H7 (cell line): ENCODE measurements around the gene CMIP. TPM values are rescaled to one million over a fixed set of nuclear protein-coding genes. Genes with fewer than 3 reads are reported as not detected.

Source experiments
- DNase-seq: peaks from one replicate; pipeline ENCODE4 v3.0.0; 2012
- H3K27me3 ChIP-seq: 2 replicates; pipeline ENCODE4 v1.6.0; 2011; ENCODE audit warnings: mild to moderate bottlenecking, low read length; ENCODE audit not compliant: control insufficient read depth, insufficient read depth
- H3K36me3 ChIP-seq: replicated peaks from 2 replicates; pipeline ENCODE4 v1.5.1; 2011; ENCODE audit warnings: low read length; ENCODE audit not compliant: control insufficient read depth, insufficient read depth
- H3K4me3 ChIP-seq: 2 replicates; pipeline ENCODE4 v1.5.1; 2011; ENCODE audit warnings: low read depth, mild to moderate bottlenecking, control low read depth, low read length, moderate library complexity; ENCODE audit not compliant: insufficient read depth
- total RNA-seq: library from RNA; depleted of rRNA; stranded (reverse); fragments of >200 nt; shearing (Covaris generic); gene quantifications from 2 replicates; pipeline ENCODE4 v1.2.3, GENCODE V29; 2014

Gene CMIP
- total RNA-seq, 1 experiment from 2014 or later: 13.1 TPM

DNA sequence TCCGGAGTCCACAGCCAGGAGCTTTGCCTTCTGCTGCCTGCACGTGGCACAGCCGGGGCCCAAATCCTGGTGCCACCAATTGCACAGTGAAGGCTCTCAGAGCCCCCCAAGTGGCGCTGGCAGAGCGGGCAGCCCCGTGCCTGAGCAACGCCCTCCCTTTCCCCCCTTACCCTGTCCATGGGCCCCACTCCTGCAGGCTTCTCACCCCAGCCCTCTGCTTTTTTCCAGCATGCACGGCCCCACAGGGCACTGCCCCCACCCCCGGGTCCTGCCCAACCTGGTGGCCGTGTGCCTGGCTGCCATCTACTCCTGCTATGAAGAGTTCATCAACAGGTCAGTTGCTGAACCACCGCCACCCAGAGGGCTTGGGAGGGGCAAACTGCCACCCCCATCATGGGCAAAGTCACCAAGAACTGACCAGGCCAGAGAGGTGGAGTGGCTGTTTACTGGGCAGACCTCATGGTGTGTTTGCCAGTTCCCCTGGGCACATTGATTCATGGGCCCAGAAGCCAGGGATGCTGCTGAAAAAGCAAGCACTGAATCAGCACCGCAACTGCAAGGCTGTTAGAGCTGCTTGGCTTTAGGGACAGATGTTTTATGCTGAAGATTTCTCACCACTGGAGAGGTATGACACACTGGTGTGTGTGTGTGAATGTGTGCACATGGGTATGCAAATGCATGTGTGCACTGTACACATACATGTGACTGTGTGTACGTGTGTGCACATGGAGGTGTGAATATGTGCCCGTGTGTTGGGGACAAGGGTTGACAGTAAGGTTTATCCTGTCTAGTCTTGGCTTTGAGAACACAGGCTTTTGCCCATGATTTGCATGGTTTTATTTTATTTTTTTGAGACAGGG is 227.4 kb downstream of the CMIP start:
- Histone ChIP-seq H3K27me3 (no peaks in the 10 kb centered on the region), H3K4me3 (no peak overlapping the region)
- DNase-seq: no peak

GRCh38 chr16:81673432-81673831 is 228.8 kb downstream of the CMIP start:
- DNase-seq: no peak
- H3K27me3 ChIP-seq: no peaks in the 10 kb centered on the region
- H3K4me3 ChIP-seq: no peak overlapping the region
- peaks cover 7% of the 10 kb centered on the region for H3K36me3 ChIP-seq

More for the DNA sequence above, 227.4 kb downstream of the CMIP start:
- peaks cover 5% of the 10 kb centered on the region for H3K36me3 ChIP-seq

DNA sequence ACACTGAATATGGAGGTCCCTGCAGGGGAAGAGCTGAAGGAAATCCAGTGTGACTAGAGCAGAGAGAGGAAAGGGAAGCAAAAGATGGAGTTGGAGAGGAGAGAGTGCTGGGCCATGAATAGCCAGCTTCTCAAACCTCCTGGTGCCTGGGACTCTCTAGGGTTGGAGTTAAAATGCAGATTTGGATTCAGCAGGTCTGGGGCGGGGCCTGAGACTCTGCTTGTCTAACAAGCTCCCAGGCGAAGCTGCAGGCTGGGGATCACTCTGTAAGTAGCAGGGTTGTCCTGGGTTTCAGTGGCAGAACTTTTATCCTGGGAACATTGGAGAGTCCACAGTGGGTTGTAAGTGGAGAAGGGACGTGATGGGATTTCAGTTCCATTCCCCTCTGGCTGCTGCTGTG is 231.1 kb downstream of the CMIP start:
- Histone ChIP-seq H3K27me3 (no peaks in the 10 kb centered on the region), H3K36me3 (peaks cover 12% of the 10 kb centered on the region), H3K4me3 (no peak overlapping the region)
- no peak for DNase-seq

GRCh38 chr16:81676066-81676882 is 231.7 kb downstream of the CMIP start:
- DNase-seq: no peak
- no peaks in the 10 kb centered on the region for H3K27me3 ChIP-seq
- no peak overlapping the region for H3K4me3 ChIP-seq
- peaks cover 12% of the 10 kb centered on the region for H3K36me3 ChIP-seq

- DNase-seq: no peak
- peaks cover 12% of the 10 kb centered on the region for H3K36me3 ChIP-seq
- H3K4me3 ChIP-seq: no peak overlapping the region
- no peaks in the 10 kb centered on the region for H3K27me3 ChIP-seq
Observed at GRCh38 chr16:81676883-81677737, 232.5 kb downstream of the CMIP start.

DNA sequence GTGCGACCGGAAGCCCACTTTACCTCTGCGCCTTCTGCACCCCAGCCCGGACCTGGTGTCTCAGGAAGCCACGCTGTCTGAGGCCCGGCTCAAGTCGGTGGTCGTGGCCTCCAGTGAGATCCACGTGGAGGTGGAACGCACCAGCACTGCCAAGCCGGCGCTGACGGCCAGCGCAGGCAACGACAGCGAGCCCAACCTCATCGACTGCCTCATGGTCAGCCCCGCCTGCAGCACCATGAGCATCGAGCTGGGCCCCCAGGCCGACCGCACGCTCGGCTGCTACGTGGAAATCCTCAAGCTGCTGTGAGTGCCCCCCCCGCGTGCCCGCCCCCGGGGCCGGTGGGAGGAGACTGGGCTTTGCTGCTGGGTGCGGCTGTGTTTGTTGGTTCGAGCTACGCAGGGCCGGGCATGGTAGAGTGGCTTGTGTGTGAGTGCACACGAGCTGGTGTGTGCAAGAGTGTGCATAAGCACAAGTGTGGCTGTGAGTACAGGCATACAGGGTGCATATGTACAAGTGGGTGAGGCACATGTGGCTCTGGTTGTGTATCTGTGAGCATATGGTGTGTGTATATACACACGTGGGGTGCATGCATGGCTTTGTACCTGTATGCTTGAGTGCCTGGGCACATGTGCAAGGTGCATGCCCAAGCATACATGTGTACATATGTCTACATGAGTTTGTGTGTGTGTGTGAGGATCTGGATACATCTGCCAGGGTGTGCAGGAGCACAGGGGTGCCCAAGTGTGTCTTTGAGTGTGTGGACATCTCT is 233.9 kb downstream of the CMIP start:
- H3K4me3 ChIP-seq: no peak overlapping the region
- no peak for DNase-seq
- H3K27me3 ChIP-seq: no peaks in the 10 kb centered on the region
- H3K36me3 ChIP-seq: peaks cover 12% of the 10 kb centered on the region

DNA sequence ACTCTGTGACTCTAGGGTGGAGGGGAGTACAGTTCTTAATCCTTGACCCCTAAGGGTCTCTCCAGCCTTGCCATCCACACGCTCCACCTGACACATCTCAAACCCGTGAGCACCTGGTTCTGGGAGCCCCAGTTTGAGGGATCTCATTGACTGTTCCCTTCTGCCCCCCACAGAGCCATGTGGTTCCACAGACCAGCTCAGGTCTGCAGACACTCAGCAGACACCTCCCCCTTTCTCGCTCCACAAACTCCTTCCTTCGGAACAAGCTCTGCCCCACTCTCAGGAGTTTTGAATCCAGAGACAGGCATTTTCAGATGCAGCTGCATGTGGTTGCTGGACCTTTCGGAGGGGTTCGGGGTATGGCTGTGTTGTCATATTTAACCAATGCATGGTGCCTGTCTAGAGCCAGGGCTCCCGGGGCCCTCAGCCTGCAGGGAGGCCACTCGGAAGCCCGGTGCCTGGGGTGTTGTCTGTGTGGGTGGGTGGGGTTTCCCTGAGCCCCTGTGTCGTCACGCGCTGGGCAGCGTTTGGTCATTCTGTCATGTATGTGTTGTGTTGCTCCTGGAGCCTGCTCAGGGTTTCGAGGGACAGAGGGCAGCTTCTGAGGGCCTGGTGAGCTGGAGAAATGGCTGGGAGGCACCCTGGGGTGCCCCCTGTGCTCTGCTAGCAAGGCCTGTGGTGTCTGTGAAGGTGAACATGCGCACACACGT is 235.3 kb downstream of the CMIP start:
- no peak for DNase-seq
- Histone ChIP-seq H3K27me3 (no peaks in the 10 kb centered on the region), H3K36me3 (peaks cover 10% of the 10 kb centered on the region), H3K4me3 (no peak overlapping the region)

DNA sequence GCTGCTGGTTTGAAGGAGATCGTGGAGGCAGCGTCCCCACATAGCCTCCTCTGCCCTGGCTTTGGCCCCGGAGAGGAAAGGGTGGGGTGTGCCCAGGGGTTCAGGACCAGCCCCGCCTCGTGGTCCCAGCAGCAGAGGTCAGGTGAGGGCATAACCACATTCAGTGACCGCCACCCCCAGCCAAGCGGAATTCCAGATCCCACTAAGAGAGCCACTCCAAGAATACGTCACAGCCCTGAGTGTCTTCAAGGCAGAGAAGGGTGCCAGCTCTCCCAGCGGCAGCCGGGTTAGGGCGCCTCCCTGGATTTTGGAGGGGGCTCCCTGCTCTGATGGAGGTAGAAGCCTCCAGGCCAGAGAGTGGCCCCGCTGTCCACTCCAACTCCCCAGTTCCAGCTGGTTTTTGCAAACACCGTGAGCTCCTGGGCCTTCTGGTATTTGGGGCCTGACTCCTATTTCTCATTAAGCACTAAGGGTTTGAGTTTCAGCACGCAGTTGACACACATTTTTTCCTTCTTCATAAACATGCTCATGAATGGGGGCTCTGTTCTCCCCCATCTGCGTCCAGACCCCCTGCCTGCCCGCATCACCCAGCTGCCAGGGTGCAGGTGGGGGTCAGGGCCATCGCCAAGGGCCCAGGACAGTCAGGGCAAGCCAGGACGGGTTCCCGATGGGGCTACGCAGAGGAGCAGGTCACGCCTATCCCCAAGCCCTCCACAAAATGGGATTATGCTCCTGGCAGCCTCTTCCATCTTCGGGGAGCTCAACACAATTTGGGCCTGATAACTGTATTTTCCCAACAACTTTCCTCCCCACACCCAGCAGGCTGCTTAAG is 236.1 kb downstream of the CMIP start:
- DNase-seq: no peak
- Histone ChIP-seq H3K27me3 (no peaks in the 10 kb centered on the region), H3K4me3 (no peak overlapping the region), H3K36me3 (peaks cover 10% of the 10 kb centered on the region)

- Histone ChIP-seq H3K4me3 (no peak overlapping the region), H3K36me3 (peaks cover 10% of the 10 kb centered on the region), H3K27me3 (no peaks in the 10 kb centered on the region)
- no peak for DNase-seq
Observed at GRCh38 chr16:81681311-81681710, 236.7 kb downstream of the CMIP start.

DNA sequence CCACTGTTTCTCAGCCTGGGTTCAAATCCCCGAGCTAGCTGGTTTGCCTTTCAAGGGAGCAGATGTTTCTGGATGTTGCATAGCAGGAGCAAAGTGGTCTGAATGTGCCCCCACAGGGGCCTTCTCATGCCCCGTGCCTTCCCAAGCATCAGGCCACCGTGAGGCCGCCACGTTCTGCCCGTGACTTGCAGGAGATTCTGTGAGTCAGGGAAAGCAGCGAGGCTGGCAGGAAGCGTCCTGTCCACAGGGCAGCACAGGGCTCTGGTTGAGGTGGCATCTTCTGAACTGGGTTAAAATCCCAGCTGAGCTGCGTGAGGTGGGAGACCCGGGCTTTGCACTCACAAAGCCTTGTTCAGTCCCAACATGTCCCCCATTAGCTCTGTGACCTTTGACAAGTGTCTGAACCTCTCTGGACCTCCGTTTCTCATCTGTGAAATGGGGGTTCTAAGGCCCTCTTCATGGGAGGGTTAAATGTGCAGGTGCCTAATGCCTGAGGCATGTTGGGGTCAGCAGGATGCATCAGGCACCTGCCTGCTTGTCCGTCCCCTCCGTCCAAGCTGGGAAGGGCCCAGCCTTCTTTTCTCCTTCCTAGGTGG is 239.7 kb downstream of the CMIP start:
- no peak for DNase-seq
- no peak overlapping the region for H3K4me3 ChIP-seq

DNA sequence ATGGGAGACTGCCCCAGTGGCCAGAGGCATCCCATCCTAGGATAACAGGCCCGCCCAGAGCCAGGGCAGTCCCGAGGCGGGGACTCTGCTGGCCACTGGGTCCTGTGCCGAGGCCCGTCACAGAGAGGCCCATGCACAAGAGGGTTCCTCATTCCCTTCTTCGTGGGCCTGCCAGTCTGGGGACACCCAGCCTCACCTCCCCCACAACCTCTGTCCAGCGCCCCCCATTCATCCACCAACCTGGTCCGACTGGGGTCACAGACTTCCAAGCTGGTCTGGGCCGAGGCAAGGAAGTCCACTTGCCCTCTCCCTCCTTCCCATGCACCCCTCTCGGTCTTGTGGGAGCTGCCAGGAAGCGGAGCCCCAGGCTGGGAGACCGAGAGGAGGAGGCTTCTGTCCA is 240.3 kb downstream of the CMIP start:
- no peak for DNase-seq
- Histone ChIP-seq H3K27me3 (no peaks in the 10 kb centered on the region), H3K4me3 (no peak overlapping the region), H3K36me3 (peaks cover 1% of the 10 kb centered on the region; the same call in 1 of the 2 replicates)

More for the DNA sequence above, 239.7 kb downstream of the CMIP start:
- no peaks in the 10 kb centered on the region for H3K27me3 ChIP-seq
- peaks cover 3% of the 10 kb centered on the region for H3K36me3 ChIP-seq

- Histone ChIP-seq H3K4me3 (no peak overlapping the region), H3K27me3 (no peaks in the 10 kb centered on the region), H3K36me3 (no peaks in the 10 kb centered on the region; the same call in 1 of the 2 replicates)
- DNase-seq: no peak
Observed at GRCh38 chr16:81686391-81687130, 242.0 kb downstream of the CMIP start.
